Neural cell (in vitro differentiated cells): Measurements from ENCODE around the gene CLOCK. TPM values are rescaled to one million over a fixed set of nuclear protein-coding genes. Genes with fewer than 3 reads are reported as not detected.

Source experiments
- H2AFZ ChIP-seq: fragments of 200-600, 300-800 bp; sonication (generic), shearing (Covaris generic); 2 replicates; pipeline ENCODE4 v1.6.0; 2014; ENCODE audit warnings: low read depth, mild to moderate bottlenecking, antibody characterized with exemption, low read length, moderate library complexity
- H3F3A ChIP-seq: fragments of 200-600 bp; shearing (Covaris generic); 2 replicates; pipeline ENCODE4 v1.6.1; 2016; ENCODE audit warnings: mild to moderate bottlenecking, moderate library complexity, mixed read lengths, antibody characterized with exemption, low read length; ENCODE audit not compliant: insufficient read depth, poor library complexity, severe bottlenecking
- H3K27ac ChIP-seq: fragments of 200-600, 300-800 bp; sonication (generic), shearing (Covaris generic); 2 replicates; pipeline ENCODE4 v1.5.1; 2014; ENCODE audit warnings: mild to moderate bottlenecking, low read length, moderate library complexity
- H3K27me3 ChIP-seq: fragments of 300-800, 200-600 bp; sonication (generic), shearing (Covaris generic); 2 replicates; pipeline ENCODE4 v1.6.0; 2014; ENCODE audit warnings: mild to moderate bottlenecking, low read depth, low read length, moderate library complexity; ENCODE audit not compliant: insufficient read depth
- H3K36me3 ChIP-seq: fragments of 300-800, 200-600 bp; sonication (generic), shearing (Covaris generic); 2 replicates; pipeline ENCODE4 v1.5.1; 2014; ENCODE audit warnings: mild to moderate bottlenecking, antibody characterized with exemption, low read length, moderate library complexity; ENCODE audit not compliant: insufficient read depth
- H3K4me2 ChIP-seq: fragments of 300-800, 200-600 bp; sonication (generic), shearing (Covaris generic); 2 replicates; pipeline ENCODE4 v1.6.0; 2014; ENCODE audit warnings: mild to moderate bottlenecking, low read length
- H3K4me3 ChIP-seq: fragments of 300-800, 200-600 bp; sonication (generic), shearing (Covaris generic); 2 replicates; pipeline ENCODE4 v1.5.1; 2014; ENCODE audit warnings: mild to moderate bottlenecking, low read length, moderate library complexity
- H3K79me2 ChIP-seq: fragments of 200-600 bp; shearing (Covaris generic); replicated peaks from 2 replicates; pipeline ENCODE4 v1.6.0; 2014; ENCODE audit warnings: mild to moderate bottlenecking, low read length, moderate library complexity; ENCODE audit not compliant: insufficient read depth
- H3K9ac ChIP-seq: fragments of 300-800, 200-600 bp; sonication (generic), shearing (Covaris generic); 2 replicates; pipeline ENCODE4 v1.6.1; 2016; ENCODE audit warnings: mild to moderate bottlenecking, low read length, mixed read lengths
- H3K9me2 ChIP-seq: fragments of 200-600 bp; shearing (Covaris generic); 2 replicates; pipeline ENCODE4 v1.6.1; 2016; ENCODE audit warnings: mild to moderate bottlenecking, low read length, mixed read lengths; ENCODE audit not compliant: insufficient read depth
- H3K9me3 ChIP-seq: fragments of 200-600, 300-800 bp; sonication (generic), shearing (Covaris generic); 2 replicates; pipeline ENCODE4 v1.6.1; 2016; ENCODE audit warnings: mild to moderate bottlenecking, mixed run types, low read length, moderate library complexity, mixed read lengths
- H4K20me1 ChIP-seq: fragments of 200-600 bp; shearing (Covaris generic); 2 replicates; pipeline ENCODE4 v1.6.1; 2016; ENCODE audit warnings: mild to moderate bottlenecking, mixed run types; ENCODE audit not compliant: insufficient read depth
- EP300 ChIP-seq: fragments of 450-650 bp; conservative IDR thresholded peaks from 2 replicates; pipeline ENCODE4 v1.6.1; 2014; ENCODE audit warnings: antibody characterized with exemption, mild to moderate bottlenecking, moderate library complexity; ENCODE audit not compliant: poor library complexity, severe bottlenecking
- EZH2 ChIP-seq: fragments of 200-600, 300-800 bp; shearing (Covaris generic), sonication (generic); IDR thresholded peaks from 2 replicates; pipeline ENCODE4 v1.6.1; 2014; ENCODE audit warnings: antibody characterized with exemption, low read length, borderline replicate concordance, mild to moderate bottlenecking; ENCODE audit not compliant: insufficient read depth, poor library complexity, severe bottlenecking
- MXI1 ChIP-seq: fragments of 450-650 bp; conservative IDR thresholded peaks from 2 replicates; pipeline ENCODE4 v1.6.1; 2014; ENCODE audit warnings: antibody characterized with exemption, mild to moderate bottlenecking; ENCODE audit not compliant: poor library complexity, severe bottlenecking
- POLR2AphosphoS5 ChIP-seq: IDR thresholded peaks from 2 replicates; pipeline ENCODE4 v1.6.1; 2012
- RAD21 ChIP-seq: fragments of 450-650 bp; conservative IDR thresholded peaks from 2 replicates; pipeline ENCODE4 v1.6.1; 2014; ENCODE audit warnings: antibody characterized with exemption, mild to moderate bottlenecking, moderate library complexity
- SMC3 ChIP-seq: fragments of 450-650 bp; conservative IDR thresholded peaks from 2 replicates; pipeline ENCODE4 v1.6.1; 2014; ENCODE audit warnings: antibody characterized with exemption, mild to moderate bottlenecking, moderate library complexity; ENCODE audit not compliant: poor library complexity
- TAF1 ChIP-seq: IDR thresholded peaks from 2 replicates; pipeline ENCODE4 v1.6.1; 2012; ENCODE audit warnings: low read depth
- polyA plus RNA-seq: library from polyadenylated mRNA; depleted of rRNA; stranded (reverse); fragments of >200 nt; gene quantifications from 2 replicates; pipeline ENCODE4 v1.2.3, GENCODE V29; 2014
- TF ChIP-seq, protein P1 (sequence below): fragments of 450-650 bp; IDR thresholded peaks from 2 replicates; pipeline ENCODE4 v1.5.1; 2014; ENCODE audit warnings: antibody characterized with exemption, mild to moderate bottlenecking, moderate library complexity; ENCODE audit not compliant: poor library complexity, severe bottlenecking
- TF ChIP-seq, protein P2 (sequence below): IDR thresholded peaks from 2 replicates; pipeline ENCODE4 v1.6.1; 2012; ENCODE audit warnings: borderline replicate concordance

CLOCK gene
- polyA plus RNA-seq, 1 donor from 2014 or later, result 8.7 TPM

DNA sequence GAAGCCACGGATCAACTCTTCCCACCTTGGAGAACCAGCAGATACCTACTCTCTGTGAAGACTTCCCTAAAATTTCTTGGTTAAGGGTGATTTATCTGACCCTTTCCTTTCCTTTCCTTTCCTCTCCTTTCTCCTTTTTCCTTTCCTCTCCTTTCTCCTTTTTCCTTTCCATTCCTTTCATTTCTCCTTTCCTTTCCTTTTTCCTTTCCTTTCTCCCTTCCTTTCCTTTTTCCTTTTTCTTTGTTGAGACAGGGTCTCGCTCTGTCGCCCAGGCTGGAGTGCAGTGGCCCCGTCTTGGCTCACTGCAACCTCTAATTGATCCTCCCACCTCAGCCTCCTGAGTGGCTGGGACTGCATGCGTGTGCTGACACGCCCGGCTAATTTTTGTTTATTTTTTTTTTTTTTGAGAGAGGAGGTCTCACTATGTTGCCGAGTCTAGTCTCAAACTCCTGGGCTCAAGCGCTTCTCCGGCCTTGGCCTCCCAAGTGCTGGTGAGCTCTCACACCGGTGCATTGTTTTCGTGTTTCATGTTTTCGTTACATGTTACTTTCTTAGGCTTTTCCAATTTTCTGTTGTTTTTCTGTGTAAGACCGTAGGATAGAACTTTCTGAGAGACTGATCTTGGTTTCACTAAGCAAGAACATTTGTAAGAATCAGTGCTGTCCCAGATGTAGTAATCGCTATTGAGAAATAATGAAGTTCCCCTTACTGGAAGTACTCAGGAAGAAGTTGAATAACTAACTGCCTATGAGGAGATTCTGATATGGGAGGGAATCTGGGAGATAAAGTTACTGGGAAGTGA, 149.0 kb downstream of the CLOCK start:
- Histone ChIP-seq H3K27me3 (peaks cover 3% of the 10 kb centered on the region), H3K79me2 (peaks cover 45% of the 10 kb centered on the region), H3K36me3 (no peaks in the 10 kb centered on the region), H3K27ac (no peak overlapping the region), H3F3A (no peaks in the 10 kb centered on the region), H3K4me3 (peak overlapping the region; percentile 73), H3K9ac (peak overlapping the region; percentile 85), H3K9me3 (no peaks in the 10 kb centered on the region), H3K4me2 (peak overlapping the region; percentile 81), H3K9me2 (no peaks in the 10 kb centered on the region), H2AFZ (no peak overlapping the region), H4K20me1 (no peaks in the 10 kb centered on the region)
- no peak for TF ChIP-seq EP300
- no peak for TF ChIP-seq EZH2
- TF ChIP-seq, protein P1, sequence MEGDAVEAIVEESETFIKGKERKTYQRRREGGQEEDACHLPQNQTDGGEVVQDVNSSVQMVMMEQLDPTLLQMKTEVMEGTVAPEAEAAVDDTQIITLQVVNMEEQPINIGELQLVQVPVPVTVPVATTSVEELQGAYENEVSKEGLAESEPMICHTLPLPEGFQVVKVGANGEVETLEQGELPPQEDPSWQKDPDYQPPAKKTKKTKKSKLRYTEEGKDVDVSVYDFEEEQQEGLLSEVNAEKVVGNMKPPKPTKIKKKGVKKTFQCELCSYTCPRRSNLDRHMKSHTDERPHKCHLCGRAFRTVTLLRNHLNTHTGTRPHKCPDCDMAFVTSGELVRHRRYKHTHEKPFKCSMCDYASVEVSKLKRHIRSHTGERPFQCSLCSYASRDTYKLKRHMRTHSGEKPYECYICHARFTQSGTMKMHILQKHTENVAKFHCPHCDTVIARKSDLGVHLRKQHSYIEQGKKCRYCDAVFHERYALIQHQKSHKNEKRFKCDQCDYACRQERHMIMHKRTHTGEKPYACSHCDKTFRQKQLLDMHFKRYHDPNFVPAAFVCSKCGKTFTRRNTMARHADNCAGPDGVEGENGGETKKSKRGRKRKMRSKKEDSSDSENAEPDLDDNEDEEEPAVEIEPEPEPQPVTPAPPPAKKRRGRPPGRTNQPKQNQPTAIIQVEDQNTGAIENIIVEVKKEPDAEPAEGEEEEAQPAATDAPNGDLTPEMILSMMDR, result no peak
- TF ChIP-seq RAD21, result no peak
- TF ChIP-seq TAF1, result no peak
- no peak for TF ChIP-seq SMC3
- TF ChIP-seq POLR2AphosphoS5, result no peak

DNA sequence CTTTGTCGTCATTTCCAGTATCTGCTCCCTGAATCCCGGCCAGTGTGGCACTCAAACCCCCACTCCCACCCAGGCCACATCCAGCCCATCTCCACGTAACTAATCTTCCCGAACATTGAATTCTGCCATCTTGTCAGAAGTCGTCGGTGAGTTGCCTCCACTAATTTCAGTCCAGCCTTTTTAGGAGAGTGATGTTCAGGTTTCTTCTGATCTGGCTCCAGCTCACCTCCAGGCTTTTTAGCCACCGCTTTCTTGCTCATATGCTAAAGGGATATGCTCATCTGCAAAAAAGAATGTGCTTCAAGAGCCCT, 149.6 kb downstream of the CLOCK start:
- H3K9ac ChIP-seq, result peak overlapping the region; percentile 85
- H3F3A ChIP-seq, result no peaks in the 10 kb centered on the region
- no peaks in the 10 kb centered on the region for H3K9me3 ChIP-seq
- H3K9me2 ChIP-seq, result no peaks in the 10 kb centered on the region
- H3K79me2 ChIP-seq, result peaks cover 45% of the 10 kb centered on the region
- peak overlapping the region; percentile 81 for H3K4me2 ChIP-seq
- no peak for TF ChIP-seq MXI1
- no peak for TF ChIP-seq EZH2
- no peak for TF ChIP-seq SMC3
- no peak for TF ChIP-seq RAD21
- TF ChIP-seq, protein P2, sequence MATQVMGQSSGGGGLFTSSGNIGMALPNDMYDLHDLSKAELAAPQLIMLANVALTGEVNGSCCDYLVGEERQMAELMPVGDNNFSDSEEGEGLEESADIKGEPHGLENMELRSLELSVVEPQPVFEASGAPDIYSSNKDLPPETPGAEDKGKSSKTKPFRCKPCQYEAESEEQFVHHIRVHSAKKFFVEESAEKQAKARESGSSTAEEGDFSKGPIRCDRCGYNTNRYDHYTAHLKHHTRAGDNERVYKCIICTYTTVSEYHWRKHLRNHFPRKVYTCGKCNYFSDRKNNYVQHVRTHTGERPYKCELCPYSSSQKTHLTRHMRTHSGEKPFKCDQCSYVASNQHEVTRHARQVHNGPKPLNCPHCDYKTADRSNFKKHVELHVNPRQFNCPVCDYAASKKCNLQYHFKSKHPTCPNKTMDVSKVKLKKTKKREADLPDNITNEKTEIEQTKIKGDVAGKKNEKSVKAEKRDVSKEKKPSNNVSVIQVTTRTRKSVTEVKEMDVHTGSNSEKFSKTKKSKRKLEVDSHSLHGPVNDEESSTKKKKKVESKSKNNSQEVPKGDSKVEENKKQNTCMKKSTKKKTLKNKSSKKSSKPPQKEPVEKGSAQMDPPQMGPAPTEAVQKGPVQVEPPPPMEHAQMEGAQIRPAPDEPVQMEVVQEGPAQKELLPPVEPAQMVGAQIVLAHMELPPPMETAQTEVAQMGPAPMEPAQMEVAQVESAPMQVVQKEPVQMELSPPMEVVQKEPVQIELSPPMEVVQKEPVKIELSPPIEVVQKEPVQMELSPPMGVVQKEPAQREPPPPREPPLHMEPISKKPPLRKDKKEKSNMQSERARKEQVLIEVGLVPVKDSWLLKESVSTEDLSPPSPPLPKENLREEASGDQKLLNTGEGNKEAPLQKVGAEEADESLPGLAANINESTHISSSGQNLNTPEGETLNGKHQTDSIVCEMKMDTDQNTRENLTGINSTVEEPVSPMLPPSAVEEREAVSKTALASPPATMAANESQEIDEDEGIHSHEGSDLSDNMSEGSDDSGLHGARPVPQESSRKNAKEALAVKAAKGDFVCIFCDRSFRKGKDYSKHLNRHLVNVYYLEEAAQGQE, result no peak
- no peak for TF ChIP-seq TAF1
- H3K27me3 ChIP-seq, result peaks cover 3% of the 10 kb centered on the region
- no peak overlapping the region for H3K27ac ChIP-seq
- no peaks in the 10 kb centered on the region for H4K20me1 ChIP-seq
- peak overlapping the region; percentile 73 for H3K4me3 ChIP-seq
- H3K36me3 ChIP-seq, result no peaks in the 10 kb centered on the region
- H2AFZ ChIP-seq, result no peak overlapping the region
